Tibial nerve (tissue), 4 donors: Measurements from ENCODE around the gene SNAPC3. TPM values are rescaled to one million over a fixed set of nuclear protein-coding genes. Genes with fewer than 3 reads are reported as not detected.

Experiments used
- DNase-seq, 2 donors: peaks; one replicate each; pipeline ENCODE4 v3.0.0-alpha.2; 2019; ENCODE audit warnings: low spot score in 2 of 2
- H3K27ac ChIP-seq, 4 donors: fragments of 200-600 bp; sonication (generic) in 3 of 4; one replicate each; pipeline ENCODE4 v1.5.1; 2017 to 2019; ENCODE audit warnings: mild to moderate bottlenecking in 1 of 4
- H3K27me3 ChIP-seq, 2 donors: fragments of 200-600 bp; sonication (generic) in 1 of 2; one replicate each; pipeline versions ENCODE4 v1.5.1 to v1.6.0; 2017 to 2019
- H3K36me3 ChIP-seq, 3 donors: fragments of 200-600 bp; sonication (generic); one replicate each; pipeline ENCODE4 v1.5.1; 2018 to 2019
- H3K4me1 ChIP-seq, 4 donors: fragments of 200-600 bp; sonication (generic) in 3 of 4; one replicate each; pipeline ENCODE4 v1.5.1; 2017 to 2019
- H3K4me3 ChIP-seq, 4 donors: fragments of 200-600 bp; sonication (generic) in 3 of 4; one replicate each; pipeline ENCODE4 v1.5.1; 2017 to 2019; ENCODE audit warnings: mild to moderate bottlenecking in 1 of 4, moderate library complexity in 1 of 4
- H3K9me3 ChIP-seq, 4 donors: fragments of 200-600 bp; sonication (generic) in 3 of 4; one replicate each; pipeline ENCODE4 v1.5.1; 2017 to 2019
- EP300 ChIP-seq, 2 donors: sonication (generic); formaldehyde crosslinking; IDR thresholded peaks; one replicate each; pipeline ENCODE4 v1.6.1; 2017; ENCODE audit warnings: antibody characterized with exemption in 2 of 2, mild to moderate bottlenecking in 1 of 2
- POLR2A ChIP-seq, 2 donors: fragments of 450-650 bp; IDR thresholded peaks; one replicate each; pipeline ENCODE4 v1.6.1; 2017; ENCODE audit warnings: antibody characterized with exemption in 2 of 2, mild to moderate bottlenecking in 2 of 2, moderate library complexity in 2 of 2
- WGBS, 2 donors: methylation state at CpG; one replicate each; pipeline ENCODE4 v1.1.5; 2018; 5-methylcytosine and 5-hydroxymethylcytosine counted together
- total RNA-seq, 4 donors: library from RNA; depleted of rRNA; stranded (reverse); fragments of >200 nt; gene quantifications; one replicate each; pipeline ENCODE4 v1.1.0, GENCODE V29; 2016
- TF ChIP-seq, protein P1 (sequence below), 5 experiments: fragments of 200-600 bp in 3 of 5; fragments of 450-650 bp in 2 of 5; sonication (generic) in 3 of 5; IDR thresholded peaks; one replicate each; pipeline ENCODE4 v1.5.1; 2016 to 2019; ENCODE audit warnings: antibody characterized with exemption in 5 of 5, mild to moderate bottlenecking in 3 of 5, moderate library complexity in 2 of 5

The SNAPC3 gene
- total RNA-seq, 4 donors from 2014 or later = 28.8 to 42.3 (median 29.7) TPM

DNA sequence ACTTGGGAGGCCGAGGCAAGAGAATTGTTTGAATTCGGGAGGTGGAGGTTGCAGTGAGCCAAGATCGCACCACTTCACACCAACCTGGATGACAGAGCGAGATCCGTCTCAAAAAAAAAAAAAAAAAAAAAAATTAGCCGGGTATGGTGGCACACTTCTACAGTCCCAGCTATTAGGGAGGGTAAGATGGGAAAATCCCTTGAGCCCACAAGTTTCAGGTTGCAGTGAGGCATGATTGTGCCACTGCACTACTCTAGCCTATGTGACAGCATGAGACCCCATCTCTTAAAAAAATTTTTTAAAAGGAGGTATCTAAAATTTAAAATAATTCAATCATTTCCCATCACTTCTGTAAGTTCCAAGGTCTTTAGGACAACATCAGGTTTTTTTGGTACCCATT, 62.1 kb downstream of the SNAPC3 start:
- H3K9me3 ChIP-seq = no peaks in the 10 kb centered on the region
- peaks cover 0 to 42% (median 0%) of the 10 kb centered on the region in 3 donors for H3K36me3 ChIP-seq
- no peak for TF ChIP-seq EP300 (IDR thresholded peaks at IDR 0.05)
- TF ChIP-seq POLR2A (IDR thresholded peaks at IDR 0.05) = no peak
- TF ChIP-seq, protein P1, sequence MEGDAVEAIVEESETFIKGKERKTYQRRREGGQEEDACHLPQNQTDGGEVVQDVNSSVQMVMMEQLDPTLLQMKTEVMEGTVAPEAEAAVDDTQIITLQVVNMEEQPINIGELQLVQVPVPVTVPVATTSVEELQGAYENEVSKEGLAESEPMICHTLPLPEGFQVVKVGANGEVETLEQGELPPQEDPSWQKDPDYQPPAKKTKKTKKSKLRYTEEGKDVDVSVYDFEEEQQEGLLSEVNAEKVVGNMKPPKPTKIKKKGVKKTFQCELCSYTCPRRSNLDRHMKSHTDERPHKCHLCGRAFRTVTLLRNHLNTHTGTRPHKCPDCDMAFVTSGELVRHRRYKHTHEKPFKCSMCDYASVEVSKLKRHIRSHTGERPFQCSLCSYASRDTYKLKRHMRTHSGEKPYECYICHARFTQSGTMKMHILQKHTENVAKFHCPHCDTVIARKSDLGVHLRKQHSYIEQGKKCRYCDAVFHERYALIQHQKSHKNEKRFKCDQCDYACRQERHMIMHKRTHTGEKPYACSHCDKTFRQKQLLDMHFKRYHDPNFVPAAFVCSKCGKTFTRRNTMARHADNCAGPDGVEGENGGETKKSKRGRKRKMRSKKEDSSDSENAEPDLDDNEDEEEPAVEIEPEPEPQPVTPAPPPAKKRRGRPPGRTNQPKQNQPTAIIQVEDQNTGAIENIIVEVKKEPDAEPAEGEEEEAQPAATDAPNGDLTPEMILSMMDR (IDR thresholded peaks at IDR 0.05) = no peak
- DNase-seq = no peak
- H3K4me3 ChIP-seq = no peak overlapping the region
- H3K27ac ChIP-seq = no peak overlapping the region
- WGBS, 2 donors = 95% methylated on average over 6 of the region's 6 CpGs
- H3K27me3 ChIP-seq = no peaks in the 10 kb centered on the region
- peaks cover 0 to 15% (median 0%) of the 10 kb centered on the region in 4 donors for H3K4me1 ChIP-seq

DNA sequence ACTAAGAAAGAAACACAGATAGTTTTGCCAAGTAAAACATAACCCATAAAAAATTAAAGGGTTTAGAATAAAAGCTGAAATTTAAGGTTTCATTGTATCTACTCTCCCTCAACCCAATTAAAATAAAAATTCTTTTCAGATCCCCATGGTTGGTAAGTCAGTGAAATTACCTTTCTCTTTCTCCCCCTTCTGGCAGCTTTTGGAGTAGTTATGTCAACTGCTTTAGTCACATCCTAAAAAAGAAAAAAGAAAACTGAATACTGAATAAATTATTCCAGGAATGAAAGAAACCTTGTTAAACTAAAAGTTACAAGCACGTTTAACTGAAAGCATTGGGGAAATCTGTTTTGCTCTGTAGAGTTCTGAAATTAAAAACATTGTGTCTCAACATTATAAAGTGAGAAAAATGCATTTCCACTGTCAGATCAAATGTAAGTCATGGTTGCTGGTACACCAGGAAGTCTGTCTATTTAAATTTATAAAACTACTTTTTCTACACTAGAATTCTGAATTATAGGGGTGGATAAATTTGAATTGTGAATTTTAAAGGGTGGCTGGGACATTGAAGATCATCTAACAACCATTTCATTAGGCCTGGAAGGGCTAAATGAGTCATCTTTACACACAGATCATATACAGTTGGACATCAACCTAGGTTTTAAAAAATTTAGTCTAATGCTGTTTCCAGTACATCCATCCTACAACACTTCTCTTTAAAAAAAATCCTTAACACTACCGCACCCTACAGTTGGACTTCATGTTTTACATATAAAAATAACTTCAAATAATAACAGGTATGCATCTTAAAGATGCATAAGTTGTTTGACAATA, 63.4 kb downstream of the SNAPC3 start:
- Histone ChIP-seq H3K36me3 (peaks cover 0 to 41% (median 0%) of the 10 kb centered on the region in 3 donors), H3K9me3 (no peaks in the 10 kb centered on the region), H3K4me1 (peaks cover 0 to 3% (median 0%) of the 10 kb centered on the region in 4 donors), H3K27ac (no peak overlapping the region), H3K27me3 (no peaks in the 10 kb centered on the region), H3K4me3 (no peak overlapping the region)
- TF ChIP-seq, protein P1 (IDR thresholded peaks at IDR 0.05) = peak; percentile 18 to 36 (median 28)
- no peak for TF ChIP-seq POLR2A (IDR thresholded peaks at IDR 0.05)
- TF ChIP-seq EP300 (IDR thresholded peaks at IDR 0.05) = no peak
- 56% methylated on average over 2 of the region's 2 CpGs for WGBS, 2 donors
- peak in 1 of 2 donors; percentile 12 for DNase-seq

DNA sequence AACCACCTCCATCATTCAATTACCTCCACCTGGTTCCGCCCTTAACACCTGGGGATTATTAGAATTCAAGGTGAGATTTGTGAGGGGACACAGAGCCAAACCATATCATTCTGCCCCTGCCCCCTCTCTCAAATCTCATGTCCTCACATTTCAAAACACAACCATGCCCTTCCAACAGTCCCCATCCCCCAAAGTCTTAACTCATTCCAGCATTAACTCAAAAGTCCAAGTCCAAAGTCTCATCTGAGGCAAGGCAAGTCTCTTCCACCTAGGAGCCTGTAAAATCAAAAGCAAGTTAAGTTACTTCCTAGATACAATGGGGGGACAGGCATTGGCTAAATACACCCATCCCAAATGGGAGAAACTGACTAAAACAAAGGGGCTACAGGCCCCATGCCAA, 69.3 kb downstream of the SNAPC3 start:
- TF ChIP-seq POLR2A (IDR thresholded peaks at IDR 0.05) = no peak
- TF ChIP-seq, protein P1 (IDR thresholded peaks at IDR 0.05) = no peak
- no peak for TF ChIP-seq EP300 (IDR thresholded peaks at IDR 0.05)
- Histone ChIP-seq H3K4me1 (peaks cover 0 to 6% (median 0%) of the 10 kb centered on the region in 4 donors), H3K27ac (no peak overlapping the region), H3K4me3 (no peak overlapping the region), H3K36me3 (peaks cover 0 to 34% (median 0%) of the 10 kb centered on the region in 3 donors), H3K9me3 (no peaks in the 10 kb centered on the region), H3K27me3 (no peaks in the 10 kb centered on the region)
- DNase-seq = no peak
- 97 to 100% methylated on average over 1 of the region's 1 CpG for WGBS, 2 donors

DNA sequence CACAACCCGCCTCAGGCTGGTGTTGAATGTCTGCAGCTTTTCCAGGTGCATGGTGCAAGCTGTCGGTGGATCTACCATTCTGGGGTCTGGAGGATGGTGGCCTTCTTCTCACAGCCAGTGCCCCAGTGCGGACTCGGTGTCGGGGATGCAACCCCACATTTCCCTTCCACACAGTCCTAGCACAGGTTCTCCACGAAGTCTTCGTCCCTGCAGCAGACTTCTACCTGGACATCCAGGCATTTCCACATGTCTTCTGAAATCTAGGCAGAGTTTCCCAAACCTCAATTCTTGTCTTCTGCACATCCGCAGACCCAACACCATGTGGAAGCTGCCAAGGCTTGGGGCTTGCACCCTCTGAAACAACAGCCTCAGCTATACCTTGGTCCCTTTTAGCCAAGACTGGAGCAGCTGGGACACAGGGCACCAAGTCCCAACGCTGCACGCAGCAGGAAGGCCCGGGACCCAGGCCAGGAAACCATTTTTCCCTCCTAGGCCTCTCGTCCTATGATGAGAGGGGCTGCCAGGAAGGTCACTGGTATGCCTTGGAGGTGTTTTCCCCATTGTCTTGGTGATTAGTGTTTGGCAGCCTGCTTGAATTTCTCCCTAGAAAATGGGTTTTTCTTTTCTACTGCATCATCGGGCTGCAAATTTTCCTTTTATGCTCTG, 69.9 kb downstream of the SNAPC3 start:
- Histone ChIP-seq H3K36me3 (peaks cover 0 to 28% (median 0%) of the 10 kb centered on the region in 3 donors), H3K4me3 (no peak overlapping the region), H3K4me1 (peaks cover 0 to 6% (median 0%) of the 10 kb centered on the region in 4 donors), H3K27ac (no peak overlapping the region), H3K27me3 (no peaks in the 10 kb centered on the region), H3K9me3 (no peaks in the 10 kb centered on the region)
- DNase-seq = no peak
- WGBS, 2 donors = 95 to 96% methylated on average over 13 of the region's 13 CpGs
- no peak for TF ChIP-seq EP300 (IDR thresholded peaks at IDR 0.05)

DNA sequence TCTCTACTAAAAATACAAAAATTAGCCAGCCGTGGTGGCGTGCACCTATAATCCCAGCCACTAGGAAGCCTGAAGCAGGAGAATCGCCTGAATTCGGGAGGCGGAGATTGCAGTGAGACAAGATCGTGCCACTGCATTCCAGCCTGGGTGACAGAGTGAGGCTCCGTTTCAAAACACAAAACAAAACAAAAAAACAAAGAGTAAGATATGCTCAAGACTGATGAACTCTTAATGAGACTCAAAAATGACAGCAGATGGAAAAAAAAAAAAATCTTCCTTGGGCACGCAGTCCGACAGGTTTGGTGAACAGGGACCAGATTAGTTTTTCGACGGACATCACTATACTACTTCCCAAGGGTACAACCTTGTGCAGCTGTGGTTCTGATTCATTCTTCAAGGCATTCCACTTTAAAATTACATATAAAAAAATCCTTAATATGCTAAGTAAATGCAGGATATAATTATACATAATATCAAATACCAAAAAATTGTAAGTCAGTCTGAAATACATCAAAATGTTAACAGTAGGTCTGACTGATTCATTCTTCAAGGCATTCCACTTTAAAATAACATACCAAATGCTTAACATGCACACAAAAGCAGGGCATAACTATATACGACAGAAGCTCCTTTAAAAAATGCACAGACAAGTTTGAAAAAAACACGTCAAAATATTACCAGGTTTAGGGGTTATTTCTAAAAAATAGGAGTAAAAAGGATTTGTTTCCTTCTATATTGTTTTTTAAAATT, 75.7 kb downstream of the SNAPC3 start:
- no peak overlapping the region for H3K4me3 ChIP-seq
- H3K9me3 ChIP-seq = no peaks in the 10 kb centered on the region
- TF ChIP-seq, protein P1 (IDR thresholded peaks at IDR 0.05) = no peak
- TF ChIP-seq EP300 (IDR thresholded peaks at IDR 0.05) = no peak
- no peaks in the 10 kb centered on the region for H3K27me3 ChIP-seq
- DNase-seq = no peak
- WGBS, 2 donors = 91 to 93% methylated on average over 13 of the region's 13 CpGs
- H3K36me3 ChIP-seq = peaks cover 0 to 34% (median 0%) of the 10 kb centered on the region in 3 donors
- H3K27ac ChIP-seq = no peak overlapping the region
- peaks cover 0 to 6% (median 0%) of the 10 kb centered on the region in 4 donors for H3K4me1 ChIP-seq
